ENCODE measurements around the gene PLXNA4. TPM values are rescaled to one million over a fixed set of nuclear protein-coding genes. Genes with fewer than 3 reads are reported as not detected.
A peak's percentile ranks its signal among the peaks of the same experiment; 100 is the strongest.

PLXNA4 gene
- total and polyA plus RNA-seq, 2 experiments from 2014 or later: 0.32 TPM; not detected in 1

DNA sequence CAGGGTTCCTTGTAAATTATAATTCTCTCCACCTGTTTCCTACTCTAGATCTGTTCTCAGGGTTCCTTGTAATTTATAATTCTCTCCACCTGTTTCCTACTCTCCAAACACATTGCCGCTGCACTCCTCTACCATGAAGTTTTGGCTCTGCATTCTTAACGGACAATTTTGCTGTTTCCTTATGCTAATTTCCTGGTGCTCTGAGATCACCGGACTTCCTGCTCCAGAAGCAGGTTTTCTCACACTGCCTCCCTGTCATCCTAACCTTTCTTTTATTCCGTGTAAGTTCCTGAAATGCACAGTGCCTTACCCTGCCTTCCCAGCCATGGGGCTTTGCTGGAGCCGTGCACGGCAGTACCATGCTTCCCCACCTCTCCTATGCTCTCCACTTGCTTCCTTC is 256.8 kb downstream of the PLXNA4 start:
- in situ Hi-C loops (cut with MboI): no loop called here
- peaks cover 3% of the 10 kb centered on the region; the same call in 1 of the 2 replicates for H3K27me3 ChIP-seq (replicated peaks; ENCODE audit: insufficient read depth)
- H3K9me3 ChIP-seq (ENCODE audit: low read depth): no peaks in the 10 kb centered on the region
- H3K4me2 ChIP-seq (ENCODE audit: unreplicated experiment): no peak overlapping the region
- H4K20me1 ChIP-seq (ENCODE audit: insufficient read depth): no peaks in the 10 kb centered on the region
- no peaks in the 10 kb centered on the region for H3K4me1 ChIP-seq (ENCODE audit: insufficient read depth)
- H3K9me2 ChIP-seq (ENCODE audit: insufficient read depth): no peaks in the 10 kb centered on the region
- H3K9ac ChIP-seq: no peak overlapping the region
- H3K36me3 ChIP-seq (ENCODE audit: low read depth): no peaks in the 10 kb centered on the region
- H3K79me2 ChIP-seq (ENCODE audit: insufficient read depth): no peaks in the 10 kb centered on the region
- 39 to 49% methylated on average over 6 of the region's 6 CpGs for WGBS, 2 experiments (ENCODE audit: low coverage in 1 of 2, low lambda C conversion rate in 2 of 2, missing lambda C conversion rate in 2 of 2)
- H3K27ac ChIP-seq: no peak overlapping the region
- no peak overlapping the region for H2AFZ ChIP-seq
- no peaks in the 10 kb centered on the region for H3F3A ChIP-seq (ENCODE audit: insufficient read depth)
- no peak for DNase-seq
- TF ChIP-seq EZH2 (IDR thresholded peaks at IDR 0.05; ENCODE audit: insufficient read depth, poor library complexity, severe bottlenecking): no peak
- no peak for TF ChIP-seq EZH2phosphoT487 (IDR thresholded peaks at IDR 0.05; ENCODE audit: insufficient read depth, low read depth)
- no peak overlapping the region for H3K4me3 ChIP-seq

DNA sequence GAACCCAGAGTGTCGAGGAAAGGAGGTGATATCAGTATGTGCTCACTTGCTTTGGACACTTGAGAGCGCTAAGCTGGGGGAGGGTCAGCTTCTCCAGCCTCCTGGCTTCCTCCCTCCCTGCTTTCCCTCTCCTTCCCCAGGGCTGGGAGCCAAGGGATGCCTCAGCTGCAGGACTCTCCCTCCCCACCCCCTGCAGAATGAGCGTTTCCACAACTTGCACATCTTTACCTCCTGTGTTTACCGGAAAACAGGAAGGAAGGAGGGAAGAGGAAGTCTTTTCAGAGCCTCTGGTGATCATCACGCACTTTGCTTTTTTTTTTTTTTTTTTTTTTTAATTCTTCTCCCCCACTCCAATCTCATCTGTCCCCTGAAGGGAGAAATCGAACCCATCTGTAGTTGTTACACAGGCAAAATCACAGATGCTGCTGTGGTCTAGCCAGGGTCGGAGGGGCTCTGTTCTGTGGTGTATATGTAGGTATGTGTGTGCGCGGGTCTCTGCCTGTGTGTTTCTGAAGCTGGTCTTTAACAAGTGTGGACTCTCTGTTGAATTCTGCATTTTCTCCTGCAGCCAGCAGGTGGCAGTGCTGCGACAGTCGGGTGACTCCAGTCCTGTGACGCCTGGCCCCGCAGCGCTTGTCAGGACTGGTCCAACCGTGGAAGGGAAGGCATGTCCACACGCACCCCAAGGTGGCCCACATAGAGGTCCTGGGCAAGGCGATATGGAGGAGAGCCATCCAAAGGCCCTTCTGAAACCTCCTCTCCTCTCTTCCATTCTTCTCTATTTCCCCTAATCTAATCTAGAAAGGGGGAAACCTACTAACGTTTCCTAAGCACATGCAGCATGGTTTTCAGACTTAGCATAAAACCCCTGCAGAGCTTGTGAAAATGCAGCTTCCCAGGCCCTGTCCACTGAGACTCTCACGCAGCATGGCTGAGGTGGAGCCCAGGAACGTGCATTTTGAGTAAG is 257.6 kb downstream of the PLXNA4 start:
- in situ Hi-C loops (cut with MboI): no loop called here
- no peaks in the 10 kb centered on the region for H3K79me2 ChIP-seq (ENCODE audit: insufficient read depth)
- no peaks in the 10 kb centered on the region for H4K20me1 ChIP-seq (ENCODE audit: insufficient read depth)
- H3K27me3 ChIP-seq (replicated peaks; ENCODE audit: insufficient read depth): peaks cover 3% of the 10 kb centered on the region; the same call in 1 of the 2 replicates
- no peaks in the 10 kb centered on the region for H3K9me3 ChIP-seq (ENCODE audit: low read depth)
- no peaks in the 10 kb centered on the region for H3K36me3 ChIP-seq (ENCODE audit: low read depth)
- H3K9ac ChIP-seq: no peak overlapping the region
- H3K9me2 ChIP-seq (ENCODE audit: insufficient read depth): no peaks in the 10 kb centered on the region
- H3K4me2 ChIP-seq (ENCODE audit: unreplicated experiment): no peak overlapping the region
- no peaks in the 10 kb centered on the region for H3K4me1 ChIP-seq (ENCODE audit: insufficient read depth)
- H3K4me3 ChIP-seq: no peak overlapping the region
- H3F3A ChIP-seq (ENCODE audit: insufficient read depth): no peaks in the 10 kb centered on the region
- H2AFZ ChIP-seq: no peak overlapping the region
- H3K27ac ChIP-seq: no peak overlapping the region
- TF ChIP-seq EZH2 (IDR thresholded peaks at IDR 0.05; ENCODE audit: insufficient read depth, poor library complexity, severe bottlenecking) (no peak), EZH2phosphoT487 (IDR thresholded peaks at IDR 0.05; ENCODE audit: insufficient read depth, low read depth) (no peak)
- 8 to 11% methylated on average over 20 of the region's 20 CpGs for WGBS, 2 experiments (ENCODE audit: low coverage in 1 of 2, low lambda C conversion rate in 2 of 2, missing lambda C conversion rate in 2 of 2)
- peak; percentile 83 for DNase-seq

DNA sequence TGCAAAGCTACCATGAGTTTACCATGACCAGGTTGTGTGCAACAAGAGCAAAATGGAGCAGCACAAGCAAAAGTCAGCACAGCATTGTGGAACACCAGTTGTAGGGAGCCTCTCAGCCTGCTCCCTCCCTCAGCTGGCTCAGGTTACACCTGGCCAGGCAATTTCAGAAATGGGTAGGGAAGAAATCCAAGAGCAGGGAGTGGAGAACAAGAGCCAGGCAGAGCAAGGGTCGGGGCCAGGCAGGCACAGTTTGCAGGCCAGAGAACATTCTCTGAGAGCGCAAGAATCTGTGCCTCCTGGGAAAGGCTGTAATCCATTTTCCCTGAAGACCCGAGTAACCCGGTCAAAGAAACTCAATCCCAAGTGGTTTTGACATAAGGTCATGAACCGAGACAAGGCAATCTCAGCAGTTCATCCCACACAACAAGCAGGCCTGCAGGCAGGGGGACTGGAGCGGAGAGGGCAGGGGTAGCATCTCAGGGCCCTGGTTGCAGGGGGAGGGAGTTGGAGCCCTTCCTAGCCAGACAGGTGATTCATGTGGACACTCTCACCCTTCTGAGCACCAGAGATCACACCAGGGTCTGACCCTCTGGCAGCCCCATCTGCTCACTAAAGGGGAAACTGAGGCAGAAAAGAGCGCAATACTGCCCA is 258.4 kb downstream of the PLXNA4 start:
- no peak overlapping the region for H3K4me3 ChIP-seq
- DNase-seq: no peak
- H3K9me3 ChIP-seq (ENCODE audit: low read depth): no peaks in the 10 kb centered on the region
- H3K9ac ChIP-seq: no peak overlapping the region
- in situ Hi-C loops (cut with MboI): no loop called here
- no peaks in the 10 kb centered on the region for H3K79me2 ChIP-seq (ENCODE audit: insufficient read depth)
- peaks cover 3% of the 10 kb centered on the region; the same call in 1 of the 2 replicates for H3K27me3 ChIP-seq (replicated peaks; ENCODE audit: insufficient read depth)
- H3K4me1 ChIP-seq (ENCODE audit: insufficient read depth): no peaks in the 10 kb centered on the region
- H3K9me2 ChIP-seq (ENCODE audit: insufficient read depth): no peaks in the 10 kb centered on the region
- no peak overlapping the region for H2AFZ ChIP-seq
- no peaks in the 10 kb centered on the region for H4K20me1 ChIP-seq (ENCODE audit: insufficient read depth)
- WGBS, 2 experiments (ENCODE audit: low coverage in 1 of 2, low lambda C conversion rate in 2 of 2, missing lambda C conversion rate in 2 of 2): 63 to 66% methylated on average over 7 of the region's 7 CpGs
- TF ChIP-seq EZH2phosphoT487 (IDR thresholded peaks at IDR 0.05; ENCODE audit: insufficient read depth, low read depth) (no peak), EZH2 (IDR thresholded peaks at IDR 0.05; ENCODE audit: insufficient read depth, poor library complexity, severe bottlenecking) (no peak)
- no peaks in the 10 kb centered on the region for H3K36me3 ChIP-seq (ENCODE audit: low read depth)
- no peaks in the 10 kb centered on the region for H3F3A ChIP-seq (ENCODE audit: insufficient read depth)
- no peak overlapping the region for H3K4me2 ChIP-seq (ENCODE audit: unreplicated experiment)
- no peak overlapping the region for H3K27ac ChIP-seq

DNA sequence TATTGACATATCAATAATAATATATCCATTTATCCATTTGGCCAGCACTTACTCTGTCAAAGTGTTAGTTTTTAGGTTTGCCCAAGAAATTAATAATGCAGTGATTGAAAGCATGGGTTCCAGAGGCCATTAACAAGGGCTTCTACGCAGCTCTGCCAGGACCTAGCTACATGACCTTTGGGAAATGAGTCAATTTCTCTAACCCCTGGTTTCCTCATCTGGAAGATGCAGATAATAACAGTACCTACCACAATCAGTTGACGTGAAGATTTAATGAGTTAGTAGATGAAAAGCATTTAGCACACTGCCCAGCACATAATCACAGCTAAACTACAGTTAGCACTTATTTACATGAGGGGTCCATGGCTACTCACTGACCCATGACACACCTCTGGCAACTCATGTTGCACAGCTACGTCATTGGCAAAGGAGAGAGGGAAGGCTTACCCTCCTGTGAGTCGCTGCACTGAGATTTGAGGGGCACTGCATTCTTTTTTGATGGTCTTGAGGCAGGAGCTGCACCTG is 263.7 kb downstream of the PLXNA4 start:
- H4K20me1 ChIP-seq (ENCODE audit: insufficient read depth): no peaks in the 10 kb centered on the region
- no peaks in the 10 kb centered on the region for H3K9me2 ChIP-seq (ENCODE audit: insufficient read depth)
- peaks cover 3% of the 10 kb centered on the region; the same call in 1 of the 2 replicates for H3K27me3 ChIP-seq (replicated peaks; ENCODE audit: insufficient read depth)
- H3K79me2 ChIP-seq (ENCODE audit: insufficient read depth): no peaks in the 10 kb centered on the region
- TF ChIP-seq EZH2 (IDR thresholded peaks at IDR 0.05; ENCODE audit: insufficient read depth, poor library complexity, severe bottlenecking) (no peak), EZH2phosphoT487 (IDR thresholded peaks at IDR 0.05; ENCODE audit: insufficient read depth, low read depth) (no peak)
- DNase-seq: no peak
- in situ Hi-C loops (cut with MboI): no loop called here
- no peaks in the 10 kb centered on the region for H3K4me1 ChIP-seq (ENCODE audit: insufficient read depth)
- no peak overlapping the region for H3K9ac ChIP-seq
- no peaks in the 10 kb centered on the region for H3K36me3 ChIP-seq (ENCODE audit: low read depth)
- H2AFZ ChIP-seq: no peak overlapping the region
- no peak overlapping the region for H3K4me2 ChIP-seq (ENCODE audit: unreplicated experiment)
- 50 to 52% methylated on average over 4 of the region's 4 CpGs for WGBS, 2 experiments (ENCODE audit: low coverage in 1 of 2, low lambda C conversion rate in 2 of 2, missing lambda C conversion rate in 2 of 2)
- H3K9me3 ChIP-seq (ENCODE audit: low read depth): no peaks in the 10 kb centered on the region
- no peaks in the 10 kb centered on the region for H3F3A ChIP-seq (ENCODE audit: insufficient read depth)
- no peak overlapping the region for H3K4me3 ChIP-seq
- H3K27ac ChIP-seq: no peak overlapping the region

All from GM23248 (cell line).